Measurements from ENCODE around the gene TLR10.

GRCh38 chr4:38820329-38821061, 37.7 kb upstream of the TLR10 start:
- TF ChIP-seq CTCF (IDR thresholded peaks at IDR 0.05): no peak
- TF ChIP-seq POLR2AphosphoS5 (IDR thresholded peaks at IDR 0.05; ENCODE audit: insufficient read depth in 1 of 2, low read depth in 1 of 2): no peak

All from vagina (tissue), 2 donors.